ENCODE results near the gene RNF20. TPM values are rescaled to one million over a fixed set of nuclear protein-coding genes. Genes with fewer than 3 reads are reported as not detected.
A peak's percentile ranks its signal among the peaks of the same experiment; 100 is the strongest.
"Not testable (repeated sequence)": the region's sequence is repeated elsewhere in the genome, so short reads cannot be mapped to it uniquely, and the experiment has no call there.

RNF20 gene
- total RNA-seq, 1 donor from 2014 or later = 47.4 TPM

- Mint-ChIP-seq H3K36me3 (ENCODE audit: low read depth) (no peaks in the 10 kb centered on the region), H3K9me3 (ENCODE audit: low read depth) (peaks cover 6% of the 10 kb centered on the region), H3K27me3 (ENCODE audit: low read depth) (no peaks in the 10 kb centered on the region), H3K4me3 (ENCODE audit: unreplicated experiment) (no peak overlapping the region), H3K27ac (ENCODE audit: unreplicated experiment) (peak overlapping the region; percentile 65), H3K4me1 (ENCODE audit: low read depth) (peaks cover 23% of the 10 kb centered on the region)
- DNase-seq (ENCODE audit: low spot score) = no peak
- TF ChIP-seq, protein P1, sequence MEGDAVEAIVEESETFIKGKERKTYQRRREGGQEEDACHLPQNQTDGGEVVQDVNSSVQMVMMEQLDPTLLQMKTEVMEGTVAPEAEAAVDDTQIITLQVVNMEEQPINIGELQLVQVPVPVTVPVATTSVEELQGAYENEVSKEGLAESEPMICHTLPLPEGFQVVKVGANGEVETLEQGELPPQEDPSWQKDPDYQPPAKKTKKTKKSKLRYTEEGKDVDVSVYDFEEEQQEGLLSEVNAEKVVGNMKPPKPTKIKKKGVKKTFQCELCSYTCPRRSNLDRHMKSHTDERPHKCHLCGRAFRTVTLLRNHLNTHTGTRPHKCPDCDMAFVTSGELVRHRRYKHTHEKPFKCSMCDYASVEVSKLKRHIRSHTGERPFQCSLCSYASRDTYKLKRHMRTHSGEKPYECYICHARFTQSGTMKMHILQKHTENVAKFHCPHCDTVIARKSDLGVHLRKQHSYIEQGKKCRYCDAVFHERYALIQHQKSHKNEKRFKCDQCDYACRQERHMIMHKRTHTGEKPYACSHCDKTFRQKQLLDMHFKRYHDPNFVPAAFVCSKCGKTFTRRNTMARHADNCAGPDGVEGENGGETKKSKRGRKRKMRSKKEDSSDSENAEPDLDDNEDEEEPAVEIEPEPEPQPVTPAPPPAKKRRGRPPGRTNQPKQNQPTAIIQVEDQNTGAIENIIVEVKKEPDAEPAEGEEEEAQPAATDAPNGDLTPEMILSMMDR (IDR thresholded peaks at IDR 0.05) = no peak
Observed at GRCh38 chr9:101514071-101514470, 19.6 kb upstream of the RNF20 start.

DNA sequence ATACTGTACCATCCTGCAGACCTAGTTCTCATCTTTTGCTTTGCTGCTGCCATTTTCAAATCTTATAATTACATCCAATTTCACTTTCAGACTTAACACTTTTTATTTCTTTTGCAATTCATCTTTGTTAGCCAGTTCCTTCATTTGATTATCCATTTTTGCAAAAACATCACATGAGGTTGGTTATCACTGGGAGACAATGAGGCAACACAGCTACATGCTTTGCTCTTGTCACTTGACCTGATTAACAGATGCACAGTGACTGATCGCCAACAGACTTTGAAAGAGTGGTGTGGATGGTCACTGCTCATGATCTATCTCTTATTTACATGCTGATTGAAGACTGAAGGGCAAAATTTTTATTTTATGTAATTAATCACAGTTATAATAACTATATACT lies 17.0 kb upstream of the RNF20 start:
- Mint-ChIP-seq H3K9me3 (ENCODE audit: low read depth) (peaks cover 6% of the 10 kb centered on the region), H3K36me3 (ENCODE audit: low read depth) (no peaks in the 10 kb centered on the region), H3K27me3 (ENCODE audit: low read depth) (peaks cover 2% of the 10 kb centered on the region)

GRCh38 chr9:101518489-101518888 lies 15.2 kb upstream of the RNF20 start:
- H3K4me1 Mint-ChIP-seq (ENCODE audit: low read depth) = peaks cover 18% of the 10 kb centered on the region
- not testable (repeated sequence) for H3K36me3 Mint-ChIP-seq (ENCODE audit: low read depth); H3K27ac Mint-ChIP-seq (ENCODE audit: unreplicated experiment); DNase-seq (ENCODE audit: low spot score); H3K9me3 Mint-ChIP-seq (ENCODE audit: low read depth); H3K4me3 Mint-ChIP-seq (ENCODE audit: unreplicated experiment); H3K27me3 Mint-ChIP-seq (ENCODE audit: low read depth)

More for the DNA sequence above, 17.0 kb upstream of the RNF20 start:
- no peak for DNase-seq (ENCODE audit: low spot score)
- Mint-ChIP-seq H3K4me1 (ENCODE audit: low read depth) (peaks cover 23% of the 10 kb centered on the region), H3K27ac (ENCODE audit: unreplicated experiment) (no peak overlapping the region), H3K4me3 (ENCODE audit: unreplicated experiment) (no peak overlapping the region)
- TF ChIP-seq, protein P1 (IDR thresholded peaks at IDR 0.05) = no peak

DNA sequence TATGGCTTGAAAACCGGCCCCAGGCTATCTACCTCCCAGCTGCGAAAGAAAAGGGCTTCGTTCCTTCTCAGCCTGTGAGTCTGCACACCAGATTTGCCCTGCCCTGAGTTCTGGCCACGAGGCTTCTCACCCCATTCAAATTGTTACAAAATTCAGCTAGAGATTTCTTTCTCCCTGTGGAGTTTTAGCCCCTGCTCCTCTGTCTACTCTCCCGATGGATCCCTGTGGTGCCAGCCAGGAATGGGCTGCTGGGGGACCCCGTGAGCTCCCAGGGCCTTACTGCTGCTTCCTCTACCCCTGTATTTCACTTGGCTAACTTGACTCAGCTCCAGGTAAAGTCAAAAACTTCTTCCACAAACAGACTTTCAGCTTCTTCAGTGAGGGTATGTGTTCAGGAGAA lies 9.3 kb upstream of the RNF20 start:
- no peak for DNase-seq (ENCODE audit: low spot score)
- H3K27me3 Mint-ChIP-seq (ENCODE audit: low read depth) = peaks cover 2% of the 10 kb centered on the region
- H3K36me3 Mint-ChIP-seq (ENCODE audit: low read depth) = no peaks in the 10 kb centered on the region
- no peaks in the 10 kb centered on the region for H3K4me1 Mint-ChIP-seq (ENCODE audit: low read depth)
- H3K9me3 Mint-ChIP-seq (ENCODE audit: low read depth) = no peaks in the 10 kb centered on the region
- TF ChIP-seq, protein P1 (IDR thresholded peaks at IDR 0.05) = no peak
- H3K27ac Mint-ChIP-seq (ENCODE audit: unreplicated experiment) = no peak overlapping the region
- H3K4me3 Mint-ChIP-seq (ENCODE audit: unreplicated experiment) = no peak overlapping the region

DNA sequence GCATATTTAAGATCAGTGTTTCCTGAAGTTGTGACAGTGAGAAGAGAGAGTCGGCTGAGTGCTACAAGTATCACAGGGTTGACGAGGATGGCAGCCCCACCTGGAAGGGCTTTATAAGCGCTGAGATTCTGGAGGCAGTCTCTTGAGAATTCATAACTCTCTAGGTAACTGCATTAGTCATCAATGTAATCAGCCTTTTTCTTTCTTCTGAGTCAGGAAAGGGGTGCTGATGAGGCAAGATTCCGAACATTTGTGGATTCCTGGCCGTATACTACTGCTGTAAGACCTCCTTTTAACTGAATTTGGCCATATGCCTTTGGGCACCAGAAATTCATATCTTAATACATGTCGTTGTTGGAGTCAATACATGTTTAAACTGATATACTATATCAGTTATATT lies 6.6 kb upstream of the RNF20 start:
- H3K4me1 Mint-ChIP-seq (ENCODE audit: low read depth) = no peaks in the 10 kb centered on the region

DNA sequence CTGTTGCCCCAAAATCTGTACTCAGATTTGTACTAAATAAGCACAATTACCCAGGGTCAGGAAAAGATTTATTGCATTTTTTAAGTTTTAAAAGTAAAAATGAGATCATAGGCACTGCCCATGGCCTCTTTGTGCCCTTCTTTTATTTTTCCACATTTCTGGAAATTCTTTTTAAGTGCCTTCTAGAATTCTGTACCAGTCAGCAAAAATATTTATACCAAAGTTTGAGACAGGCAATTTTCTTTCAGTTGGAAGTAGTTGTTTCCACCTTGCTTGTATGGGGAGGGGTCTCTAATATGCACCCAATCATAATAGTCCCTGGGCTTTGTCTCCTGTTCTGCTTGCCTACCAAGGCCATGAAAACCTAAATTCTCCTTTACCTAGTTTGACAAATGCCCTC lies 5.6 kb upstream of the RNF20 start:
- Mint-ChIP-seq H3K4me3 (ENCODE audit: unreplicated experiment) (no peak overlapping the region), H3K36me3 (ENCODE audit: low read depth) (no peaks in the 10 kb centered on the region), H3K27ac (ENCODE audit: unreplicated experiment) (no peak overlapping the region), H3K27me3 (ENCODE audit: low read depth) (no peaks in the 10 kb centered on the region), H3K4me1 (ENCODE audit: low read depth) (peaks cover 3% of the 10 kb centered on the region), H3K9me3 (ENCODE audit: low read depth) (no peaks in the 10 kb centered on the region)
- DNase-seq (ENCODE audit: low spot score) = no peak
- TF ChIP-seq, protein P1 (IDR thresholded peaks at IDR 0.05) = no peak

More for the DNA sequence above, 6.6 kb upstream of the RNF20 start:
- DNase-seq (ENCODE audit: low spot score) = no peak
- TF ChIP-seq, protein P1 (IDR thresholded peaks at IDR 0.05) = no peak
- no peak overlapping the region for H3K27ac Mint-ChIP-seq (ENCODE audit: unreplicated experiment)
- H3K9me3 Mint-ChIP-seq (ENCODE audit: low read depth) = no peaks in the 10 kb centered on the region
- H3K4me3 Mint-ChIP-seq (ENCODE audit: unreplicated experiment) = no peak overlapping the region
- no peaks in the 10 kb centered on the region for H3K36me3 Mint-ChIP-seq (ENCODE audit: low read depth)
- H3K27me3 Mint-ChIP-seq (ENCODE audit: low read depth) = no peaks in the 10 kb centered on the region

Data from chondrocyte (in vitro differentiated cells).